ENCODE results near the gene CCDC40. TPM values are rescaled to one million over a fixed set of nuclear protein-coding genes. Genes with fewer than 3 reads are reported as not detected.

The CCDC40 gene
- total RNA-seq, 2 donors from 2014 or later, result 11.8 to 19.7 TPM

- no peaks in the 10 kb centered on the region for H3K9me3 ChIP-seq
- no peak for DNase-seq (ENCODE audit: low spot score)
- no peak overlapping the region for H3K27ac ChIP-seq
- H3K36me3 ChIP-seq, result peaks cover 14 to 30% of the 10 kb centered on the region in 2 donors
- no peaks in the 10 kb centered on the region for H3K4me1 ChIP-seq (replicated peaks)
- 88% methylated on average over 7 of the region's 7 CpGs for WGBS
- no peak overlapping the region for H3K4me3 ChIP-seq
- intact Hi-C loops (cut with DNase I), result no loop called here
- TF ChIP-seq CTCF (IDR thresholded peaks at IDR 0.05), result no peak
- no peak for TF ChIP-seq POLR2A (IDR thresholded peaks at IDR 0.05)
- no peaks in the 10 kb centered on the region for H3K27me3 ChIP-seq (replicated peaks; ENCODE audit: insufficient read depth)
Observed at GRCh38 chr17:80141463-80142165, 105.2 kb downstream of the CCDC40 start.

GRCh38 chr17:80142929-80143328, 106.5 kb downstream of the CCDC40 start:
- Histone ChIP-seq H3K27me3 (replicated peaks; ENCODE audit: insufficient read depth) (no peaks in the 10 kb centered on the region), H3K4me1 (replicated peaks) (no peaks in the 10 kb centered on the region), H3K9me3 (no peaks in the 10 kb centered on the region), H3K36me3 (peaks cover 8 to 17% of the 10 kb centered on the region in 2 donors), H3K4me3 (no peak overlapping the region), H3K27ac (no peak overlapping the region)
- intact Hi-C loops (cut with DNase I), result no loop called here
- 94% methylated on average over 6 of the region's 6 CpGs for WGBS
- TF ChIP-seq CTCF (IDR thresholded peaks at IDR 0.05) (no peak), POLR2AphosphoS5 (IDR thresholded peaks at IDR 0.05) (no peak), POLR2A (IDR thresholded peaks at IDR 0.05) (no peak)
- no peak for DNase-seq (ENCODE audit: low spot score)

GRCh38 chr17:80145076-80146075, 108.9 kb downstream of the CCDC40 start:
- Histone ChIP-seq H3K4me1 (replicated peaks) (no peaks in the 10 kb centered on the region), H3K4me3 (peak overlapping the region; percentile 83 to 89), H3K27ac (peak overlapping the region; percentile 96), H3K36me3 (peaks cover 6 to 8% of the 10 kb centered on the region in 2 donors), H3K27me3 (replicated peaks; ENCODE audit: insufficient read depth) (no peaks in the 10 kb centered on the region), H3K9me3 (no peaks in the 10 kb centered on the region)
- no peak for DNase-seq (ENCODE audit: low spot score)
- 46% methylated on average over 10 of the region's 10 CpGs for WGBS
- no peak for TF ChIP-seq CTCF (IDR thresholded peaks at IDR 0.05)
- no peak for TF ChIP-seq POLR2A (IDR thresholded peaks at IDR 0.05)
- no peak for TF ChIP-seq POLR2AphosphoS5 (IDR thresholded peaks at IDR 0.05)
- intact Hi-C loops (cut with DNase I), result no loop called here

- no peak for DNase-seq (ENCODE audit: low spot score)
Observed at GRCh38 chr17:80146121-80147034, 109.9 kb downstream of the CCDC40 start.

More at GRCh38 chr17:80146121-80147034, 109.9 kb downstream of the CCDC40 start:
- Histone ChIP-seq H3K36me3 (peaks cover 6 to 8% of the 10 kb centered on the region in 2 donors), H3K4me3 (peak overlapping the region; percentile 83 to 89), H3K4me1 (replicated peaks) (no peaks in the 10 kb centered on the region), H3K27ac (peak overlapping the region; percentile 96), H3K27me3 (replicated peaks; ENCODE audit: insufficient read depth) (no peaks in the 10 kb centered on the region), H3K9me3 (no peaks in the 10 kb centered on the region)
- WGBS, result 0% methylated on average over 40 of the region's 69 CpGs
- intact Hi-C loops (cut with DNase I), result loop anchor here (1.0 kb wide), 1 partner anchor 45 kb away; the partner anchor contains the start of gene GAA
- TF ChIP-seq CTCF (IDR thresholded peaks at IDR 0.05) (no peak), POLR2AphosphoS5 (IDR thresholded peaks at IDR 0.05) (no peak), POLR2A (IDR thresholded peaks at IDR 0.05) (no peak)
